ENCODE data around the gene HDAC10. TPM values are rescaled to one million over a fixed set of nuclear protein-coding genes. Genes with fewer than 3 reads are reported as not detected.

The HDAC10 gene
- total and polyA plus RNA-seq, 3 donors from 2014 or later, result 13.5 to 33.1 (median 32.1) TPM

GRCh38 chr22:50209893-50210292, 41.2 kb downstream of the HDAC10 start:
- Histone ChIP-seq H3K27ac (peak overlapping the region; percentile 50 to 56), H3K4me3 (no peak overlapping the region), H3K36me3 (ENCODE audit: low read depth, missing control alignments) (no peaks in the 10 kb centered on the region), H3K4me1 (peaks cover 32% of the 10 kb centered on the region), H3K9me3 (no peaks in the 10 kb centered on the region), H3K27me3 (no peaks in the 10 kb centered on the region)
- 34 to 72% methylated on average over 7 to 20 of the region's 20 CpGs for WGBS, 2 donors
- TF ChIP-seq CTCF (IDR thresholded peaks at IDR 0.05) (peak; percentile 80 to 87 (median 85)), POLR2A (IDR thresholded peaks at IDR 0.05) (no peak)
- intact Hi-C loops (cut with DNase I; ENCODE audit: low total_unique reads), result loop anchor here (10.0 kb wide), 1 partner anchor 65 kb away; no protein-coding TSS in a partner anchor
- DNase-seq, result peak; percentile 78

DNA sequence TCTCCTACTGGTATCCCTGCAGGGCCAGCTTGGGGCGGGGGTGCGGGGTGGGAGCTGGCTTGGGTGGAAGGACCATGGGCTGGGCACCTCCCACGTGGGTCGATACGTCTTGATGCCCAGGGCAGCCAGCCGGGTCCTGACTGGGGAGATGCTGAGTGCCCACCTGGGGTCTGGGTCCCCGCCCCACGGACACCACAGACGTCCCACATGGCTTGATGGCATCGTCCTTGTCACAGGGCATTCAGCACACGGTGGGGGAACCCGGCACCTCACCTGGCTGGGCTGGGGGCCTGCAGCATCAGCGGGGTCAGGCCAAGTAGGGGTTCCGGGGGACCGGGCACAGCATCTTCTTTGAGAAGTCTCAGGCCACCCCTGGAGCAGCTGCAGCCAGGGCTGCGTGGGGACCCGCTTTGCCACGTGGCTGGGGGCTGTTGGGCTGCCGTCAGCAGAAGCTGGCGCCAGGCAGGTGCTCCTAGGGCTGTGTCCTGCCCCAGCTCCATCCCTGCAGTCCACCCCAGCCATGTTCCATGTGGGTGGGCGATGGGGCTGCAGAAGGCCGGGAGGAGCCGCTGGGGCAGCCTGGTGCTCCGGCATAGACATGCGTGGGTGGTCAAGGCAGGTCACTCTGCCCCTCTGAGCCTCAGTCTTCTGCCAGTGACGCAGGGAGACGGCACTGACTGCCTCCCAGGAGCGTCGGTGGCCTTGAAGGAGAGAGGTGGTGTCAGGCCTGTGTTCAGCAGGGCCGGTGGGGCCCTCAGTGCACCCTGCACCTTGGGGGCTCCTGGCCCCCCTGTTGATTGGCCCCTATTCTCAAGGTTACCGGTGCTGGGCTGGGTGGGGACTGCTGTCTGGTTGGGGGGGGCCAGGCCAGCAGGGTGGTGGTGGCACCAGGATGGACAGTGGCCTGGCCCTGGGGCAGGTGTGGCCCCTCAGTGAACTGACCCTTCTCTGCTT, 41.8 kb downstream of the HDAC10 start:
- Histone ChIP-seq H3K27ac (peak overlapping the region; percentile 50 to 56), H3K36me3 (ENCODE audit: low read depth, missing control alignments) (no peaks in the 10 kb centered on the region), H3K27me3 (no peaks in the 10 kb centered on the region), H3K9me3 (no peaks in the 10 kb centered on the region), H3K4me1 (peaks cover 32% of the 10 kb centered on the region), H3K4me3 (no peak overlapping the region)
- intact Hi-C loops (cut with DNase I; ENCODE audit: low total_unique reads), result loop anchor here (10.0 kb wide), 1 partner anchor 64 kb away; no protein-coding TSS in a partner anchor
- WGBS, 2 donors, result 53 to 63% methylated on average over 3 to 26 of the region's 31 CpGs
- DNase-seq, result peak; percentile 74
- TF ChIP-seq POLR2A (IDR thresholded peaks at IDR 0.05) (no peak), CTCF (IDR thresholded peaks at IDR 0.05) (no peak)

DNA sequence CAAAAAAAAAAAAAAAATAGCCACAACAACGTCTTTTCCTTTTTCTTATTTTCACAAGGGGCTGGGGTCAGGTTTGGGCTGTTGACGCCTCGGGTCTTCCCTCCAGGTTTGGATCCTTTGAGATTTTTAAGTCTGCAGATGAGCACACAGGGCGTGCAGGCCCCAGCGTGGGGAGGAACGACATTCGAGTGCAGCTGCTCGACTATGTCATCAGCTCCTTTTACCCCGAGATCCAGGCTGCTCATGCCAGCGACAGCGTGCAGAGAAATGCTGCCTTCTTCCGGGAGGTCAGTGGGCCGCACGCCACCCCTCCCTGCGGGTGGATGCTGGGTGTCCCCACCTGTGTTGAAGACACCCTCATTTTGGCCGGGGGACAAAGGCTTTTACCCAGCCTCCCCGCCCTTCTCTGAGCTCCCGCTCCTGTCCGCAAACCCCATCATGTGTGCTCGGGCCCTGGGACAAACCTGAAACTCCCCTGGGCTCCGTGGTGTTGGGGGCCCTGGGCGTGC, 42.6 kb downstream of the HDAC10 start:
- H3K27me3 ChIP-seq, result no peaks in the 10 kb centered on the region
- intact Hi-C loops (cut with DNase I; ENCODE audit: low total_unique reads), result loop anchor here (10.0 kb wide), 1 partner anchor 64 kb away; no protein-coding TSS in a partner anchor
- H3K36me3 ChIP-seq (ENCODE audit: low read depth, missing control alignments), result no peaks in the 10 kb centered on the region
- peaks cover 32% of the 10 kb centered on the region for H3K4me1 ChIP-seq
- H3K27ac ChIP-seq, result no peak overlapping the region
- no peaks in the 10 kb centered on the region for H3K9me3 ChIP-seq
- no peak overlapping the region for H3K4me3 ChIP-seq
- 77 to 82% methylated on average over 16 to 22 of the region's 22 CpGs for WGBS, 2 donors
- no peak for DNase-seq
- no peak for TF ChIP-seq CTCF (IDR thresholded peaks at IDR 0.05)
- TF ChIP-seq POLR2A (IDR thresholded peaks at IDR 0.05), result no peak

- no peak for DNase-seq
- H3K4me3 ChIP-seq, result no peak overlapping the region
- 79 to 83% methylated on average over 11 to 23 of the region's 23 CpGs for WGBS, 2 donors
- no peaks in the 10 kb centered on the region for H3K36me3 ChIP-seq (ENCODE audit: low read depth, missing control alignments)
- peak overlapping the region in 1 of 2 donors; percentile 86 for H3K27ac ChIP-seq
- intact Hi-C loops (cut with DNase I; ENCODE audit: low total_unique reads), result loop anchor here (10.0 kb wide), 1 partner anchor 63 kb away; no protein-coding TSS in a partner anchor
- TF ChIP-seq CTCF (IDR thresholded peaks at IDR 0.05) (no peak), POLR2A (IDR thresholded peaks at IDR 0.05) (no peak)
- no peaks in the 10 kb centered on the region for H3K9me3 ChIP-seq
- no peaks in the 10 kb centered on the region for H3K27me3 ChIP-seq
- H3K4me1 ChIP-seq, result peaks cover 36% of the 10 kb centered on the region
Measured at GRCh38 chr22:50207383-50208140, 43.5 kb downstream of the HDAC10 start.
